Hepatocyte (in vitro differentiated cells): ENCODE data around the gene ZNF177.

Experiments used
- EZH2 ChIP-seq: fragments of 200-600 bp; sonication (generic); IDR thresholded peaks from 2 replicates; pipeline ENCODE4 v1.6.1; 2016; ENCODE audit warnings: antibody characterized with exemption, mild to moderate bottlenecking, borderline replicate concordance
- EZH2phosphoT487 ChIP-seq: fragments of 200-600 bp; sonication (generic); IDR thresholded peaks from one replicate; pipeline ENCODE4 v1.6.1; 2018; ENCODE audit warnings: antibody characterized with exemption, mild to moderate bottlenecking, low read depth, moderate library complexity; ENCODE audit not compliant: unreplicated experiment, severe bottlenecking
- TF ChIP-seq, protein P1 (sequence below): fragments of 200-600 bp; sonication (generic); IDR thresholded peaks from 2 replicates; pipeline ENCODE4 v1.5.1; 2016; ENCODE audit warnings: antibody characterized with exemption, mild to moderate bottlenecking; ENCODE audit not compliant: poor library complexity

DNA sequence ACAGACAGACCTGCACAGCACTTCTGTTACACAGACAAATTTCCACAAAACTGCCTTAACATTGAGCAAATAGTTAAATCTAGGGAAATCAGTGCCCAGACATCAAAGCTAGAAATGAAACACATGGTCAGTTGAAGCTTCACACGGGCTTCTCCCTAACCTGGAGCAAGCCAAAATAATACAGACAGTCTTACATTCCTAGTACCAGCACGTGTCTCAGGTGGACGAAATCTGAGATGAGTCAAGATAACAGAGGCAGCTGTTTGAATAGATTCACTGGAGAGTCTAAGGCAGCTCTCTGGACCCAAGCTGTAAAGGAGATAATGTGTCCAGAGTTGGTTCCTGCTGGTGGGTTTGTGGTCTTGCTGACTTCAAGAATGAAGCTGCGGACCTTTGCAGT lies 49.1 kb upstream of the ZNF177 start:
- TF ChIP-seq, protein P1, sequence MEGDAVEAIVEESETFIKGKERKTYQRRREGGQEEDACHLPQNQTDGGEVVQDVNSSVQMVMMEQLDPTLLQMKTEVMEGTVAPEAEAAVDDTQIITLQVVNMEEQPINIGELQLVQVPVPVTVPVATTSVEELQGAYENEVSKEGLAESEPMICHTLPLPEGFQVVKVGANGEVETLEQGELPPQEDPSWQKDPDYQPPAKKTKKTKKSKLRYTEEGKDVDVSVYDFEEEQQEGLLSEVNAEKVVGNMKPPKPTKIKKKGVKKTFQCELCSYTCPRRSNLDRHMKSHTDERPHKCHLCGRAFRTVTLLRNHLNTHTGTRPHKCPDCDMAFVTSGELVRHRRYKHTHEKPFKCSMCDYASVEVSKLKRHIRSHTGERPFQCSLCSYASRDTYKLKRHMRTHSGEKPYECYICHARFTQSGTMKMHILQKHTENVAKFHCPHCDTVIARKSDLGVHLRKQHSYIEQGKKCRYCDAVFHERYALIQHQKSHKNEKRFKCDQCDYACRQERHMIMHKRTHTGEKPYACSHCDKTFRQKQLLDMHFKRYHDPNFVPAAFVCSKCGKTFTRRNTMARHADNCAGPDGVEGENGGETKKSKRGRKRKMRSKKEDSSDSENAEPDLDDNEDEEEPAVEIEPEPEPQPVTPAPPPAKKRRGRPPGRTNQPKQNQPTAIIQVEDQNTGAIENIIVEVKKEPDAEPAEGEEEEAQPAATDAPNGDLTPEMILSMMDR: no peak
- TF ChIP-seq EZH2: no peak
- TF ChIP-seq EZH2phosphoT487: no peak
